ENCODE results near the gene METAP1D. TPM values are rescaled to one million over a fixed set of nuclear protein-coding genes. Genes with fewer than 3 reads are reported as not detected.

METAP1D gene
- total RNA-seq, 4 donors from 2014 or later = 5.2 to 30.9 (median 7.3) TPM

GRCh38 chr2:172088245-172089004 lies 88.7 kb downstream of the METAP1D start:
- Histone ChIP-seq H3K9me3 (no peaks in the 10 kb centered on the region), H3K27me3 (peaks cover 89% of the 10 kb centered on the region), H3K36me3 (no peaks in the 10 kb centered on the region), H3K4me3 (replicated peaks in 1 of 3) (no peak overlapping the region), H3K27ac (peak overlapping the region in 1 of 3 donors; percentile 21), H3K4me1 (peaks cover 20 to 34% of the 10 kb centered on the region in 2 donors)
- TF ChIP-seq CTCF (IDR thresholded peaks at IDR 0.05) = no peak
- no peak for TF ChIP-seq POLR2A (IDR thresholded peaks at IDR 0.05)
- no peak for DNase-seq
- intact Hi-C loops (cut with DNase I) = no loop called here
- WGBS, 2 donors = 22 to 26% methylated on average over 28 to 37 of the region's 37 CpGs

- Histone ChIP-seq H3K36me3 (no peaks in the 10 kb centered on the region), H3K27ac (no peak overlapping the region), H3K27me3 (peaks cover 89% of the 10 kb centered on the region), H3K4me1 (peaks cover 20 to 30% of the 10 kb centered on the region in 2 donors), H3K4me3 (replicated peaks in 1 of 3) (no peak overlapping the region), H3K9me3 (no peaks in the 10 kb centered on the region)
- intact Hi-C loops (cut with DNase I) = no loop called here
- TF ChIP-seq CTCF (IDR thresholded peaks at IDR 0.05) = no peak
- no peak for TF ChIP-seq POLR2A (IDR thresholded peaks at IDR 0.05)
- no peak for DNase-seq
- WGBS, 2 donors = 31 to 36% methylated on average over 10 of the region's 10 CpGs
Observed at GRCh38 chr2:172089005-172089504, 89.3 kb downstream of the METAP1D start.

- Histone ChIP-seq H3K27ac (peak overlapping the region in 1 of 3 donors; percentile 13), H3K27me3 (peaks cover 89% of the 10 kb centered on the region), H3K36me3 (no peaks in the 10 kb centered on the region), H3K4me3 (replicated peaks in 1 of 3) (no peak overlapping the region), H3K9me3 (no peaks in the 10 kb centered on the region), H3K4me1 (peaks cover 19 to 30% of the 10 kb centered on the region in 2 donors)
- intact Hi-C loops (cut with DNase I) = no loop called here
- TF ChIP-seq POLR2A (IDR thresholded peaks at IDR 0.05) = no peak
- TF ChIP-seq CTCF (IDR thresholded peaks at IDR 0.05) = no peak
- DNase-seq = no peak
- 45 to 50% methylated on average over 7 of the region's 7 CpGs for WGBS, 2 donors
Observed at GRCh38 chr2:172089633-172090032, 89.9 kb downstream of the METAP1D start.

GRCh38 chr2:172090044-172090961 lies 90.5 kb downstream of the METAP1D start:
- no peaks in the 10 kb centered on the region for H3K36me3 ChIP-seq
- intact Hi-C loops (cut with DNase I) = no loop called here
- peaks cover 89% of the 10 kb centered on the region for H3K27me3 ChIP-seq
- peak overlapping the region in 1 of 3 donors; percentile 13 for H3K27ac ChIP-seq
- 23% methylated on average over 11 to 20 of the region's 39 CpGs for WGBS, 2 donors
- H3K4me3 ChIP-seq (replicated peaks in 1 of 3) = no peak overlapping the region
- H3K4me1 ChIP-seq = peaks cover 17 to 30% of the 10 kb centered on the region in 2 donors
- no peaks in the 10 kb centered on the region for H3K9me3 ChIP-seq
- no peak for TF ChIP-seq CTCF (IDR thresholded peaks at IDR 0.05)
- TF ChIP-seq POLR2A (IDR thresholded peaks at IDR 0.05) = no peak
- DNase-seq = no peak

All from thyroid gland (tissue), 4 donors.